HepG2 (cell line): ENCODE data around the gene SART1. TPM values are rescaled to one million over a fixed set of nuclear protein-coding genes. Genes with fewer than 3 reads are reported as not detected.

Experiments used
- CBX1 ChIP-seq: IDR thresholded peaks from one replicate; pipeline ENCODE4 v1.6.1; 2016; ENCODE audit warnings: antibody characterized with exemption, low read depth
- CCAR2 ChIP-seq: fragments of 200-400 bp; formaldehyde crosslinking; optimal IDR thresholded peaks from 2 replicates; pipeline ENCODE3; 2018; ENCODE audit warnings: low read depth, mild to moderate bottlenecking, low read length, moderate library complexity
- CENPT ChIP-seq: sonication (generic); formaldehyde crosslinking; IDR thresholded peaks from 2 replicates; pipeline ENCODE4 v1.8.0; 2022; ENCODE audit warnings: low read depth, mild to moderate bottlenecking, moderate library complexity, missing genetic modification reagents
- CENPX ChIP-seq: sonication (generic); formaldehyde crosslinking; IDR thresholded peaks from 2 replicates; pipeline ENCODE4 v1.9.0; 2021; ENCODE audit warnings: mild to moderate bottlenecking, missing genetic modification reagents, moderate library complexity
- FIP1L1 ChIP-seq: fragments of 200-400 bp; formaldehyde crosslinking; IDR thresholded peaks from 2 replicates; pipeline ENCODE4 v1.6.1; 2018; ENCODE audit warnings: low read depth, mild to moderate bottlenecking, low read length, moderate library complexity, borderline replicate concordance; ENCODE audit not compliant: insufficient read depth
- HNRNPH1 ChIP-seq: fragments of 200-400 bp; formaldehyde crosslinking; optimal IDR thresholded peaks from 2 replicates; pipeline ENCODE3; 2017; ENCODE audit warnings: mild to moderate bottlenecking, low read depth, low read length
- KLF11 ChIP-seq: IDR thresholded peaks from 2 replicates; pipeline ENCODE4 v1.6.1; 2016; ENCODE audit warnings: missing compliant biosample characterization
- MEIS2 ChIP-seq: sonication (generic); formaldehyde crosslinking; IDR thresholded peaks from 2 replicates; pipeline ENCODE4 v1.9.0; 2021; ENCODE audit warnings: mild to moderate bottlenecking, missing genetic modification reagents
- NCOA1 ChIP-seq: sonication (generic); formaldehyde crosslinking; IDR thresholded peaks from 2 replicates; pipeline ENCODE4 v1.9.0; 2021; ENCODE audit warnings: missing genetic modification reagents
- NR2F2 ChIP-seq: IDR thresholded peaks from 2 replicates; pipeline ENCODE4 v1.6.1; 2012; ENCODE audit warnings: low read depth, inconsistent platforms, borderline replicate concordance
- SNRNP70 ChIP-seq: fragments of 200-400 bp; formaldehyde crosslinking; IDR thresholded peaks from 2 replicates; pipeline ENCODE4 v1.6.1; 2017; ENCODE audit warnings: mild to moderate bottlenecking, low read depth, low read length, moderate library complexity
- SOX13 ChIP-seq, 3 experiments: fragments of 450-650 bp in 1 of 3; sonication (generic) in 1 of 3; formaldehyde crosslinking in 1 of 3; IDR thresholded peaks in 2 of 3; conservative IDR thresholded peaks in 1 of 3; 2 replicates each; pipeline versions ENCODE4 v1.5.0 to v1.6.1; 2016 to 2020; ENCODE audit warnings: antibody characterized with exemption in 1 of 3, mild to moderate bottlenecking in 1 of 3, missing compliant biosample characterization in 1 of 3, missing genetic modification reagents in 1 of 3, moderate library complexity in 1 of 3
- TOE1 ChIP-seq: sonication (generic); formaldehyde crosslinking; IDR thresholded peaks from 2 replicates; pipeline ENCODE4 v1.4.0; 2020; ENCODE audit warnings: mild to moderate bottlenecking, missing genetic modification reagents
- WIZ ChIP-seq: sonication (generic); formaldehyde crosslinking; IDR thresholded peaks from 2 replicates; pipeline ENCODE4 v1.5.1; 2020; ENCODE audit warnings: mild to moderate bottlenecking, missing genetic modification reagents
- ZBTB21 ChIP-seq: sonication (generic); formaldehyde crosslinking; IDR thresholded peaks from 2 replicates; pipeline ENCODE4 v1.4.0; 2020; ENCODE audit warnings: missing genetic modification reagents
- ZNF510 ChIP-seq: sonication (generic); formaldehyde crosslinking; IDR thresholded peaks from 2 replicates; pipeline ENCODE4 v1.4.0; 2020; ENCODE audit warnings: low read depth, mild to moderate bottlenecking, missing genetic modification reagents
- ZNF556 ChIP-seq: sonication (generic); formaldehyde crosslinking; IDR thresholded peaks from 2 replicates; pipeline ENCODE4 v1.4.0; 2020; ENCODE audit warnings: mild to moderate bottlenecking, missing genetic modification reagents, borderline replicate concordance
- ZNF816 ChIP-seq: sonication (generic); formaldehyde crosslinking; IDR thresholded peaks from 2 replicates; pipeline ENCODE4 v1.8.0; 2022; ENCODE audit warnings: missing genetic modification reagents, mild to moderate bottlenecking, borderline replicate concordance
- polyA plus RNA-seq, 8 experiments: library from polyadenylated mRNA; depleted of rRNA in 3 of 8; stranded (reverse) in 7 of 8; unstranded in 1 of 8; fragments of >200 nt; fragmentation: Illumina TruSeq in 4 of 8; extraction: Trizol in 4 of 8; gene quantifications; 2 replicates each; pipeline versions ENCODE4 v1.2.1 to v1.2.3, GENCODE V29; 2011 to 2016; ENCODE audit warnings: low read depth in 4 of 8, missing spikeins in 1 of 8, mixed read lengths in 1 of 8; ENCODE audit not compliant: insufficient read depth in 1 of 8
- total RNA-seq, 5 experiments: library from RNA; depleted of rRNA; stranded (reverse); fragments of >200 nt; fragmentation: Illumina TruSeq; extraction: Trizol; gene quantifications; 2 replicates each; pipeline ENCODE4 v1.2.3, GENCODE V29; 2016; ENCODE audit warnings: low read depth in 1 of 5
- TF ChIP-seq, protein P1 (sequence below): sonication (generic); formaldehyde crosslinking; IDR thresholded peaks from 2 replicates; pipeline ENCODE4 v1.5.1; 2020; ENCODE audit warnings: mild to moderate bottlenecking, moderate library complexity, missing genetic modification reagents
- TF ChIP-seq, protein P2 (sequence below): sonication (generic); formaldehyde crosslinking; IDR thresholded peaks from 2 replicates; pipeline ENCODE4 v1.5.0; 2020; ENCODE audit warnings: mild to moderate bottlenecking, missing genetic modification reagents, moderate library complexity
- TF ChIP-seq, protein P3 (sequence below): IDR thresholded peaks from 2 replicates; pipeline ENCODE4 v1.6.1; 2016; ENCODE audit warnings: control low read depth
- TF ChIP-seq, protein P4 (sequence below): sonication (generic); formaldehyde crosslinking; IDR thresholded peaks from 2 replicates; pipeline ENCODE4 v1.9.0; 2021; ENCODE audit warnings: missing genetic modification reagents, borderline replicate concordance

The SART1 gene
- total and polyA plus RNA-seq, 2 of the 13 experiments (the other 11 are each of a cell fraction or from before 2014, with no cell fraction given) = 11.3 to 22.5 TPM

DNA sequence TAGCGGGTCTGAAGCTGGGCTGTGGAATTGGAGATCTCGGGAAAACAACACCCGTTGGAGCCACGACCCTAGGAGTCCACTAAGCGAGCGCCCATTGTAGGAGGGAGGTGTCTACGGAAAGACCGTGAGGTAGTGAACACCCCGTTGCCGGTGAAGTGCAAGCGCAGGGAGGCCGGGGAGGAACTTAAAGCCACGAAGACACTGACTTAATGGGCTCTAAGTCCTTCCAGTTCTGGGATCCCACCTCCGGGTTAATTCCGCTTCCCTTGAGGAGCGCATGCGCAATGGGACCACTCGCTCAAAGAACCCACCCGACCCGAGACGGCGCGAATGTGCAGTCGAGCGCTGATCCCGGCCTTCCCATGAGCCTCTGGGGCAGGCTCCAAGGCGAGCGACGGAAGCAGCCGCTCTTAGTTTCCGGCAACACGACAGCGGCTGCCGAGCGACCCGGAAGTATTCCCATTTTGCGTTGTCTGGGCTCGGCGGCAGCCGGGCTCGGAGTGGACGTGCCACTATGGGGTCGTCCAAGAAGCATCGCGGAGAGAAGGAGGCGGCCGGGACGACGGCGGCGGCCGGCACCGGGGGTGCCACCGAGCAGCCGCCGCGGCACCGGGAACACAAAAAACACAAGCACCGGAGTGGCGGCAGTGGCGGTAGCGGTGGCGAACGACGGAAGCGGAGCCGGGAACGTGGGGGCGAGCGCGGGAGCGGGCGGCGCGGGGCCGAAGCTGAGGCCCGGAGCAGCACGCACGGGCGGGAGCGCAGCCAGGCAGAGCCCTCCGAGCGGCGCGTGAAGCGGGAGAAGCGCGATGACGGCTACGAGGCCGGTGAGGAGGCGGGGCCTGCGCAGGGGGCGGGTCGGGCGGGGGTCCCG lies at the start of gene SART1 (continued):
- TF ChIP-seq, protein P1, sequence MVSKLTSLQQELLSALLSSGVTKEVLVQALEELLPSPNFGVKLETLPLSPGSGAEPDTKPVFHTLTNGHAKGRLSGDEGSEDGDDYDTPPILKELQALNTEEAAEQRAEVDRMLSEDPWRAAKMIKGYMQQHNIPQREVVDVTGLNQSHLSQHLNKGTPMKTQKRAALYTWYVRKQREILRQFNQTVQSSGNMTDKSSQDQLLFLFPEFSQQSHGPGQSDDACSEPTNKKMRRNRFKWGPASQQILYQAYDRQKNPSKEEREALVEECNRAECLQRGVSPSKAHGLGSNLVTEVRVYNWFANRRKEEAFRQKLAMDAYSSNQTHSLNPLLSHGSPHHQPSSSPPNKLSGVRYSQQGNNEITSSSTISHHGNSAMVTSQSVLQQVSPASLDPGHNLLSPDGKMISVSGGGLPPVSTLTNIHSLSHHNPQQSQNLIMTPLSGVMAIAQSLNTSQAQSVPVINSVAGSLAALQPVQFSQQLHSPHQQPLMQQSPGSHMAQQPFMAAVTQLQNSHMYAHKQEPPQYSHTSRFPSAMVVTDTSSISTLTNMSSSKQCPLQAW (CRISPR knock-in tag) = peak; percentile 86
- no peak for TF ChIP-seq CBX1
- TF ChIP-seq TOE1 (CRISPR knock-in tag) = no peak
- no peak for TF ChIP-seq NCOA1 (CRISPR knock-in tag)
- no peak for TF ChIP-seq CCAR2
- TF ChIP-seq ZNF510 (CRISPR knock-in tag) = no peak
- no peak for TF ChIP-seq NR2F2
- TF ChIP-seq, protein P2, sequence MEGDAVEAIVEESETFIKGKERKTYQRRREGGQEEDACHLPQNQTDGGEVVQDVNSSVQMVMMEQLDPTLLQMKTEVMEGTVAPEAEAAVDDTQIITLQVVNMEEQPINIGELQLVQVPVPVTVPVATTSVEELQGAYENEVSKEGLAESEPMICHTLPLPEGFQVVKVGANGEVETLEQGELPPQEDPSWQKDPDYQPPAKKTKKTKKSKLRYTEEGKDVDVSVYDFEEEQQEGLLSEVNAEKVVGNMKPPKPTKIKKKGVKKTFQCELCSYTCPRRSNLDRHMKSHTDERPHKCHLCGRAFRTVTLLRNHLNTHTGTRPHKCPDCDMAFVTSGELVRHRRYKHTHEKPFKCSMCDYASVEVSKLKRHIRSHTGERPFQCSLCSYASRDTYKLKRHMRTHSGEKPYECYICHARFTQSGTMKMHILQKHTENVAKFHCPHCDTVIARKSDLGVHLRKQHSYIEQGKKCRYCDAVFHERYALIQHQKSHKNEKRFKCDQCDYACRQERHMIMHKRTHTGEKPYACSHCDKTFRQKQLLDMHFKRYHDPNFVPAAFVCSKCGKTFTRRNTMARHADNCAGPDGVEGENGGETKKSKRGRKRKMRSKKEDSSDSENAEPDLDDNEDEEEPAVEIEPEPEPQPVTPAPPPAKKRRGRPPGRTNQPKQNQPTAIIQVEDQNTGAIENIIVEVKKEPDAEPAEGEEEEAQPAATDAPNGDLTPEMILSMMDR = peak; percentile 35
- no peak for TF ChIP-seq CENPX
- no peak; the same call in 1 of the 2 replicates for TF ChIP-seq ZNF556
- no peak for TF ChIP-seq ZNF816 (CRISPR knock-in tag)
- TF ChIP-seq, protein P3, sequence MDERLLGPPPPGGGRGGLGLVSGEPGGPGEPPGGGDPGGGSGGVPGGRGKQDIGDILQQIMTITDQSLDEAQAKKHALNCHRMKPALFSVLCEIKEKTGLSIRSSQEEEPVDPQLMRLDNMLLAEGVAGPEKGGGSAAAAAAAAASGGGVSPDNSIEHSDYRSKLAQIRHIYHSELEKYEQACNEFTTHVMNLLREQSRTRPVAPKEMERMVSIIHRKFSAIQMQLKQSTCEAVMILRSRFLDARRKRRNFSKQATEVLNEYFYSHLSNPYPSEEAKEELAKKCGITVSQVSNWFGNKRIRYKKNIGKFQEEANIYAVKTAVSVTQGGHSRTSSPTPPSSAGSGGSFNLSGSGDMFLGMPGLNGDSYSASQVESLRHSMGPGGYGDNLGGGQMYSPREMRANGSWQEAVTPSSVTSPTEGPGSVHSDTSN = no peak
- 0 out of 2 replicates have a peak, but pooled peaks have one; percentile 56 for TF ChIP-seq WIZ (CRISPR knock-in tag)
- TF ChIP-seq FIP1L1 = no peak
- no peak for TF ChIP-seq CENPT (CRISPR knock-in tag)
- TF ChIP-seq ZBTB21 (CRISPR knock-in tag) = no peak
- TF ChIP-seq, protein P4, sequence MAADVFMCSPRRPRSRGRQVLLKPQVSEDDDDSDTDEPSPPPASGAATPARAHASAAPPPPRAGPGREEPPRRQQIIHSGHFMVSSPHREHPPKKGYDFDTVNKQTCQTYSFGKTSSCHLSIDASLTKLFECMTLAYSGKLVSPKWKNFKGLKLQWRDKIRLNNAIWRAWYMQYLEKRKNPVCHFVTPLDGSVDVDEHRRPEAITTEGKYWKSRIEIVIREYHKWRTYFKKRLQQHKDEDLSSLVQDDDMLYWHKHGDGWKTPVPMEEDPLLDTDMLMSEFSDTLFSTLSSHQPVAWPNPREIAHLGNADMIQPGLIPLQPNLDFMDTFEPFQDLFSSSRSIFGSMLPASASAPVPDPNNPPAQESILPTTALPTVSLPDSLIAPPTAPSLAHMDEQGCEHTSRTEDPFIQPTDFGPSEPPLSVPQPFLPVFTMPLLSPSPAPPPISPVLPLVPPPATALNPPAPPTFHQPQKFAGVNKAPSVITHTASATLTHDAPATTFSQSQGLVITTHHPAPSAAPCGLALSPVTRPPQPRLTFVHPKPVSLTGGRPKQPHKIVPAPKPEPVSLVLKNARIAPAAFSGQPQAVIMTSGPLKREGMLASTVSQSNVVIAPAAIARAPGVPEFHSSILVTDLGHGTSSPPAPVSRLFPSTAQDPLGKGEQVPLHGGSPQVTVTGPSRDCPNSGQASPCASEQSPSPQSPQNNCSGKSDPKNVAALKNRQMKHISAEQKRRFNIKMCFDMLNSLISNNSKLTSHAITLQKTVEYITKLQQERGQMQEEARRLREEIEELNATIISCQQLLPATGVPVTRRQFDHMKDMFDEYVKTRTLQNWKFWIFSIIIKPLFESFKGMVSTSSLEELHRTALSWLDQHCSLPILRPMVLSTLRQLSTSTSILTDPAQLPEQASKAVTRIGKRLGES (CRISPR knock-in tag) = no peak; the same call in 1 of the 2 replicates
- TF ChIP-seq SOX13 (IDR thresholded peaks at IDR 0.05) = no peak
- TF ChIP-seq SOX13 (CRISPR knock-in tag; conservative IDR thresholded peaks at IDR 0.05 in 1 of 2, IDR thresholded peaks at IDR 0.05 in 1 of 2) = peak in 1 of 2 experiments; percentile 20; a peak in 1 of 4 replicates
- no peak for TF ChIP-seq SNRNP70
- TF ChIP-seq KLF11 (CRISPR knock-in tag) = no peak
- TF ChIP-seq HNRNPH1 = no peak
- no peak; the same call in 1 of the 2 replicates for TF ChIP-seq MEIS2
